Mesenchymal stem cell (in vitro differentiated cells and primary cell): ENCODE measurements around the gene ACSM5.
"Not testable (repeated sequence)": the region's sequence is repeated elsewhere in the genome, so short reads cannot be mapped to it uniquely, and the experiment has no call there.

ENCODE experiments used
- DNase-seq: peaks from one replicate; pipeline ENCODE4 v3.0.0-alpha.2; 2013
- H2AFZ ChIP-seq: one replicate; pipeline ENCODE4 v1.6.1; 2013; ENCODE audit warnings: low read depth, mild to moderate bottlenecking, control low read depth, inconsistent platforms, low read length, moderate library complexity
- H2AK5ac ChIP-seq: 2 replicates; pipeline ENCODE4 v1.6.1; 2013; ENCODE audit warnings: low read length, moderate library complexity, mild to moderate bottlenecking, inconsistent platforms; ENCODE audit not compliant: severe bottlenecking
- H2BK120ac ChIP-seq: one replicate; pipeline ENCODE4 v1.6.1; 2013; ENCODE audit warnings: low read depth, mild to moderate bottlenecking, inconsistent platforms, low read length, moderate library complexity
- H2BK12ac ChIP-seq, 2 experiments: one replicate each; pipeline ENCODE4 v1.6.1; 2013; ENCODE audit warnings: inconsistent platforms in 2 of 2, low read length in 2 of 2, mild to moderate bottlenecking in 2 of 2, moderate library complexity in 2 of 2, control low read depth in 1 of 2
- H2BK15ac ChIP-seq: one replicate; pipeline ENCODE4 v1.6.1; 2013; ENCODE audit warnings: mild to moderate bottlenecking, low read depth, inconsistent platforms; ENCODE audit not compliant: poor library complexity, severe bottlenecking
- H2BK5ac ChIP-seq: 2 replicates; pipeline ENCODE4 v1.6.1; 2013; ENCODE audit warnings: low read depth, mild to moderate bottlenecking, low read length, control low read depth, inconsistent platforms; ENCODE audit not compliant: poor library complexity, severe bottlenecking
- H3K14ac ChIP-seq, 2 experiments: one replicate each; pipeline ENCODE4 v1.6.1; 2013; ENCODE audit warnings: inconsistent platforms in 2 of 2, low read length in 2 of 2, control low read depth in 1 of 2, mild to moderate bottlenecking in 1 of 2, moderate library complexity in 1 of 2
- H3K18ac ChIP-seq, 2 experiments: one replicate each; pipeline ENCODE4 v1.6.1; 2013; ENCODE audit warnings: inconsistent platforms in 2 of 2, low read length in 2 of 2, control low read depth in 1 of 2, low read depth in 1 of 2, mild to moderate bottlenecking in 1 of 2
- H3K23ac ChIP-seq, 2 experiments: one replicate each; pipeline ENCODE4 v1.6.1; 2013; ENCODE audit warnings: inconsistent platforms in 2 of 2, low read length in 2 of 2, mild to moderate bottlenecking in 2 of 2, moderate library complexity in 2 of 2, control low read depth in 1 of 2
- H3K27ac ChIP-seq: 2 replicates; pipeline ENCODE4 v1.5.1; 2013; ENCODE audit warnings: mild to moderate bottlenecking, moderate library complexity, low read length, control low read depth, inconsistent platforms; ENCODE audit not compliant: poor library complexity, severe bottlenecking
- H3K27me3 ChIP-seq, 2 experiments: 2 replicates each; pipeline versions ENCODE4 v1.6.1 to v1.7.0; 2013; ENCODE audit warnings: low read length in 2 of 2, mild to moderate bottlenecking in 2 of 2, moderate library complexity in 2 of 2, control low read depth in 1 of 2, inconsistent platforms in 1 of 2; ENCODE audit not compliant: control insufficient read depth in 1 of 2, insufficient read depth in 1 of 2
- H3K36me3 ChIP-seq, 2 experiments: 2 replicates each; pipeline versions ENCODE4 v1.6.1 to v1.7.0; 2013; ENCODE audit warnings: low read length in 2 of 2, control low read depth in 1 of 2, inconsistent platforms in 1 of 2, low read depth in 1 of 2, mild to moderate bottlenecking in 1 of 2; ENCODE audit not compliant: insufficient read depth in 2 of 2, control insufficient read depth in 1 of 2
- H3K4ac ChIP-seq, 2 experiments: one replicate each; pipeline ENCODE4 v1.6.1; 2013; ENCODE audit warnings: inconsistent platforms in 2 of 2, low read length in 2 of 2, mild to moderate bottlenecking in 2 of 2, moderate library complexity in 2 of 2, control low read depth in 1 of 2, low read depth in 1 of 2
- H3K4me1 ChIP-seq: 2 replicates; pipeline ENCODE4 v1.6.1; 2013; ENCODE audit warnings: low read depth, low read length, control low read depth; ENCODE audit not compliant: control insufficient read depth, insufficient read depth
- H3K4me2 ChIP-seq: 2 replicates; pipeline ENCODE4 v1.6.1; 2013; ENCODE audit warnings: low read length, mild to moderate bottlenecking, inconsistent platforms; ENCODE audit not compliant: poor library complexity, severe bottlenecking
- H3K4me3 ChIP-seq, 2 experiments: 2 replicates each; pipeline versions ENCODE4 v1.5.1 to v1.7.0; 2013; ENCODE audit warnings: low read length in 2 of 2, mild to moderate bottlenecking in 2 of 2, control low read depth in 1 of 2, low read depth in 1 of 2; ENCODE audit not compliant: insufficient read depth in 1 of 2
- H3K79me1 ChIP-seq: replicated peaks from 2 replicates; pipeline ENCODE4 v1.6.1; 2013; ENCODE audit warnings: mild to moderate bottlenecking, control low read depth, low read length, inconsistent platforms; ENCODE audit not compliant: poor library complexity, severe bottlenecking
- H3K9ac ChIP-seq: 2 replicates; pipeline ENCODE4 v1.7.0; 2013; ENCODE audit warnings: mild to moderate bottlenecking, low read length, moderate library complexity
- H3K9me3 ChIP-seq: 2 replicates; pipeline ENCODE4 v1.7.0; 2013; ENCODE audit warnings: mild to moderate bottlenecking, low read length; ENCODE audit not compliant: control insufficient read depth
- H4K8ac ChIP-seq: one replicate; pipeline ENCODE4 v1.6.1; 2013; ENCODE audit warnings: inconsistent platforms, mild to moderate bottlenecking, low read length, moderate library complexity
- H4K91ac ChIP-seq: one replicate; pipeline ENCODE4 v1.6.1; 2013; ENCODE audit warnings: mild to moderate bottlenecking, low read length, inconsistent platforms
- WGBS: methylation state at CpG from one replicate; pipeline ENCODE4 v1.1.7; 2013; ENCODE audit warnings: mixed read lengths; 5-methylcytosine and 5-hydroxymethylcytosine counted together

Gene ACSM5

GRCh38 chr16:20427401-20427797, 18.1 kb downstream of the ACSM5 start:
- not testable (repeated sequence) for H3K79me1 ChIP-seq, H3K9ac ChIP-seq, H3K9me3 ChIP-seq, H3K27ac ChIP-seq, H3K4me3 ChIP-seq, H3K36me3 ChIP-seq, H3K4ac ChIP-seq, H2BK120ac ChIP-seq, DNase-seq, H4K8ac ChIP-seq, H3K14ac ChIP-seq, H4K91ac ChIP-seq, H2BK15ac ChIP-seq, H2BK5ac ChIP-seq, H3K4me2 ChIP-seq, H2AFZ ChIP-seq, H3K23ac ChIP-seq, H2BK12ac ChIP-seq, H3K18ac ChIP-seq, H2AK5ac ChIP-seq, H3K27me3 ChIP-seq, H3K4me1 ChIP-seq
- WGBS = 58% methylated on average over 2 of the region's 2 CpGs

GRCh38 chr16:20429499-20429898, 20.2 kb downstream of the ACSM5 start:
- not testable (repeated sequence) for H3K27ac ChIP-seq, H3K4me1 ChIP-seq, H3K27me3 ChIP-seq, H4K91ac ChIP-seq, H3K23ac ChIP-seq, H2AFZ ChIP-seq, H2BK5ac ChIP-seq, H3K36me3 ChIP-seq, H3K14ac ChIP-seq, H3K18ac ChIP-seq, H2AK5ac ChIP-seq, H2BK120ac ChIP-seq, H3K4ac ChIP-seq, H2BK15ac ChIP-seq, H3K4me2 ChIP-seq, H4K8ac ChIP-seq, H3K9ac ChIP-seq, DNase-seq, H3K79me1 ChIP-seq, H3K9me3 ChIP-seq, H3K4me3 ChIP-seq, H2BK12ac ChIP-seq
- WGBS = 65% methylated on average over 5 of the region's 7 CpGs

GRCh38 chr16:20430480-20430879, 21.1 kb downstream of the ACSM5 start:
- not testable (repeated sequence) for H4K91ac ChIP-seq, H3K18ac ChIP-seq, H2BK5ac ChIP-seq, H2BK15ac ChIP-seq, H4K8ac ChIP-seq, DNase-seq, H3K9ac ChIP-seq, H2BK12ac ChIP-seq, H3K23ac ChIP-seq, H3K9me3 ChIP-seq, H3K4ac ChIP-seq, H2AFZ ChIP-seq, H3K4me3 ChIP-seq, H3K4me2 ChIP-seq, H3K27ac ChIP-seq, H3K36me3 ChIP-seq, H3K27me3 ChIP-seq, H2AK5ac ChIP-seq, H3K79me1 ChIP-seq, H2BK120ac ChIP-seq, H3K4me1 ChIP-seq, H3K14ac ChIP-seq
- 51% methylated on average over 1 of the region's 1 CpG for WGBS

- no peaks in the 10 kb centered on the region for H3K36me3 ChIP-seq
- no peak overlapping the region for H3K4ac ChIP-seq
- H3K27ac ChIP-seq = no peak overlapping the region
- no peak overlapping the region for H3K23ac ChIP-seq
- no peak overlapping the region for H2AK5ac ChIP-seq
- 64% methylated on average over 11 of the region's 11 CpGs for WGBS
- no peak overlapping the region for H2BK12ac ChIP-seq
- no peaks in the 10 kb centered on the region for H3K4me1 ChIP-seq
- no peaks in the 10 kb centered on the region for H3K9me3 ChIP-seq
- H4K8ac ChIP-seq = no peak overlapping the region
- H3K4me3 ChIP-seq = no peak overlapping the region
- H2BK15ac ChIP-seq = no peak overlapping the region
- H3K18ac ChIP-seq = no peak overlapping the region
- no peaks in the 10 kb centered on the region for H3K79me1 ChIP-seq
- no peak for DNase-seq
- no peak overlapping the region for H2BK120ac ChIP-seq
- H3K9ac ChIP-seq = no peak overlapping the region
- H3K27me3 ChIP-seq = no peaks in the 10 kb centered on the region
- H2BK5ac ChIP-seq = no peak overlapping the region
- H2AFZ ChIP-seq = no peak overlapping the region
- no peak overlapping the region for H4K91ac ChIP-seq
- H3K14ac ChIP-seq = no peak overlapping the region
- no peak overlapping the region for H3K4me2 ChIP-seq
Observed at GRCh38 chr16:20430948-20431347, 21.6 kb downstream of the ACSM5 start.
